Thyroid gland (tissue), 4 donors: Measurements from ENCODE around the gene DBT.

ENCODE experiments used
- POLR2A ChIP-seq, 2 donors: fragments of 450-650 bp; IDR thresholded peaks; one replicate each; pipeline ENCODE4 v1.6.1; 2017; ENCODE audit warnings: antibody characterized with exemption in 2 of 2, mild to moderate bottlenecking in 2 of 2, moderate library complexity in 1 of 2
- TF ChIP-seq, protein P1 (sequence below), 6 experiments: fragments of 200-600 bp in 3 of 6; fragments of 450-650 bp in 3 of 6; sonication (generic) in 3 of 6; IDR thresholded peaks; one replicate each; pipeline ENCODE4 v1.5.1; 2016 to 2019; ENCODE audit warnings: antibody characterized with exemption in 6 of 6, mild to moderate bottlenecking in 2 of 6, inconsistent platforms in 1 of 6, moderate library complexity in 1 of 6

DNA sequence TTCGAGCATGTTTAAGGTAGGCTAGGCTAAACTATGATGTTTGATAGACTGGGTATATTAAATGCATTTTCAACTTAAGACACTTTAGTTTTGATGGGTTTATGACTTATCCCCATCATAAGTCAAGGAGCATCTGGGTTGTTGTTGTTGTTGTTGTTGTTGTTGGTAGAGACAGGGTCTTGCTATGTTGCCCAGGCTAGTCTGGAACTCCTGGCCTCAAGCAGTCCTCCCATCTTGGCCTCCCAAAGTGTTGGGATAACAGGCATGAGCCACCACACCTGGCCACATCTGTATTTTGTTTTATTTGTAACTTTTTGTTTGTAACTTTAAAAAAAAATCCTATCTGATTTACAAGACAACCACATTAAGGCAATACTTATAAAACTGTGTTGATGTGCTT lies 17.5 kb downstream of the DBT start:
- TF ChIP-seq, protein P1, sequence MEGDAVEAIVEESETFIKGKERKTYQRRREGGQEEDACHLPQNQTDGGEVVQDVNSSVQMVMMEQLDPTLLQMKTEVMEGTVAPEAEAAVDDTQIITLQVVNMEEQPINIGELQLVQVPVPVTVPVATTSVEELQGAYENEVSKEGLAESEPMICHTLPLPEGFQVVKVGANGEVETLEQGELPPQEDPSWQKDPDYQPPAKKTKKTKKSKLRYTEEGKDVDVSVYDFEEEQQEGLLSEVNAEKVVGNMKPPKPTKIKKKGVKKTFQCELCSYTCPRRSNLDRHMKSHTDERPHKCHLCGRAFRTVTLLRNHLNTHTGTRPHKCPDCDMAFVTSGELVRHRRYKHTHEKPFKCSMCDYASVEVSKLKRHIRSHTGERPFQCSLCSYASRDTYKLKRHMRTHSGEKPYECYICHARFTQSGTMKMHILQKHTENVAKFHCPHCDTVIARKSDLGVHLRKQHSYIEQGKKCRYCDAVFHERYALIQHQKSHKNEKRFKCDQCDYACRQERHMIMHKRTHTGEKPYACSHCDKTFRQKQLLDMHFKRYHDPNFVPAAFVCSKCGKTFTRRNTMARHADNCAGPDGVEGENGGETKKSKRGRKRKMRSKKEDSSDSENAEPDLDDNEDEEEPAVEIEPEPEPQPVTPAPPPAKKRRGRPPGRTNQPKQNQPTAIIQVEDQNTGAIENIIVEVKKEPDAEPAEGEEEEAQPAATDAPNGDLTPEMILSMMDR (IDR thresholded peaks at IDR 0.05): no peak
- TF ChIP-seq POLR2A (IDR thresholded peaks at IDR 0.05): no peak
